GM18505 (cell line): ENCODE measurements around the gene E4F1.

Experiments
- ATAC-seq: cut with Tn5 transposase; IDR thresholded peaks from one replicate; pipeline ENCODE4 v1.9.1; 2021; ENCODE audit not compliant: unreplicated experiment
- POLR2A ChIP-seq: IDR thresholded peaks from 4 replicates; pipeline ENCODE4 v1.6.1; 2011; ENCODE audit warnings: borderline replicate concordance; ENCODE audit not compliant: insufficient read depth, insufficient read length; ENCODE audit errors: extremely low read depth

The E4F1 gene

GRCh38 chr16:2275476-2276367 lies 52.3 kb downstream of the E4F1 start:
- TF ChIP-seq POLR2A: no peak
- no peak for ATAC-seq

DNA sequence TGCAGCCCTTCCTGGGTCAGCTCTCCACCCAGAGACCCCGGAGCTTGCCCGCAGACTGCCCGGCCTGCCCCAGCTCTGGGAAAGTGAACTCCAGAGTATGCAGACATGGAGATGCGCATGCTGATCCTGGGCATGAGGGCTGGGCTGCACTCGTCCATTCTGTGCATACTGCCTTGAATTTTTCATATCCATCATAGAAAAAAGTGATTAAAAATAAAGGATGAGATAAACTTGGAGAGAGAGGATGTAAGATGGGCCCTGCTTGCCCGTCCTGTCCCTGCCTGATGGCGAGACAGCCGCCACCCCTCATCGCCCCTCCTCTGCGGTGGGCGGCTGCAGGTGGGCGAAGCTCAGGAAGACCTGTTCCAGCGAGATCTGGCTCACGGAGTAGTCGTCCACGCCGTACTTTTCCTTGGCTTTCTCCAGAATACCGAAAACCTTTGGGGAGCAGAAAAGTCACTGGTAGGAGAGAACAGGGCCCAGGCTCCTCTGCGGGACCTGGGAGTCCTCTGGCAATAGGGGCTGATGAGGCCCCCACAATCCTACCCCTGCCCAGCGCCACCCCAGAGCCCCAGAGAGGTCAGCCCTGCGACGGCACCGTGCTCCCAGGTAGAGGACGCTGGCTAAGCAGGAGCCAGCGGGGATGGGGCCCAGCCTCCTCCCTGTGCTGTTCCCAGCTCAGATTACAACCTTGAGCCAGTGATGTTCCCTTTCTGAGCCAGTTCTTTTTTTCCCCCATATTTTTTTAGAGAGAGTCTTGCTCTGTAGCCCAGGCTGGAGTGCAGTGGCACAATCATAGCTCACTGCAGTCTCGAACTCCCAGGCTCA lies 53.2 kb downstream of the E4F1 start:
- ATAC-seq: no peak
- TF ChIP-seq POLR2A: no peak

- no peak for ATAC-seq
- TF ChIP-seq POLR2A: no peak
These were observed 54.3 kb downstream of the E4F1 start for GRCh38 chr16:2277466-2278271.

DNA sequence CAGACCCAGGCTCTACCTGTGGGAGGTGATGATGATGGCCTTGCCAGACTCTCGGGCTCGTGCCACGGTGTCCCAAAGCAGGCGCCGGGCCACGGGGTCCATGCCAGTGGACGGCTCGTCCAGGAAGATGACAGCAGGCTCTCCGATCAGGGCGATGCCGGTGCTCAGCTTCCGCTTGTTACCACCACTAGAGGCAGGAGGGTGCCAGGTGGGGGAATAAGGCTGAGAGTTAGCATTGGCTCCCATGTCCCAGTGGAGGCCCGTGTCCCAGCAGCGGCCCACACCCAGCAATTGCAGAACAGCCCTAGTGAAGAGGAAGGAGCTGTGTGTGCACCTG lies 54.8 kb downstream of the E4F1 start:
- TF ChIP-seq POLR2A: no peak
- no peak for ATAC-seq

DNA sequence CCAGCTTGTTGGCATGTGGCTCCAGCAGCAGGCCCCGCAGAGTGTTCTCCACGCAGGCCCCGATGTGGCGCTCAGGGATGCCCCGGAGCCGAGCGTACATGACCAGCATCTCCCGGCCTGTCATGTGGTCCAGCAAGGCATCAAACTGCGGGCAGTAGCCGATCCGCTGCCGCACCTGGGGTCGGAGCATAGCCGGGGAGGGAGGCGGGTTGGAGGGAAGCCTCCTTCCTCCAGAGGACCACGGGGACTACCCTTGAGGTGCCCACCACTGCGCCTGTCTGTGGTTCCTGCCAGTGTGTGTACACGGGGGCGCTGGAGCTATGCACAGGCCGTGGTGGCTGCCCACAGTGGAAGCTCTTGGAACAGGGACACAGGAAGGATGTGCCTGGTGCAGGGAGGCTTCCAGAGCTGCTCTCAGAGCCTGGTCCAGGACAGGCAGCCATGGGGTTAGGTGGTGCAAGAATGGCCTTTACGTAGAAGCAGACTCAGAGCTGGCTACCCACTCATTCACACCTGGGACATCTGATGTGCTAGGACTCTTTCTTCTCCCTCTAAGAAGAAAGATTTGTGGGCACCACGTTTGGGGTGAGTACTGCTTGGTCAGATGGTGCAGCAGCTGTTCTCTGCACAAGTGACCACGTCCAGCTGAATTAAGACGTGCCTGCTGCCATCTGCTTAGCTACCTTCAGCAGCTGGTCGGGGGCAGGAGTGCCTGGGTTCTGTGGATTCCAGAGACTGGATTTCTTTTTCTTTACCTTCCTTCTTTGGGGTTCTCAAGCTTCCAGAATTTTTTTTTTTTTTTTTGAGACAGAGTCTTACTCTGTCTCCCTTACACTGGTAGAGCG lies 55.8 kb downstream of the E4F1 start:
- no peak for ATAC-seq
- TF ChIP-seq POLR2A: no peak

GRCh38 chr16:2280461-2280860 lies 57.1 kb downstream of the E4F1 start:
- no peak for TF ChIP-seq POLR2A
- ATAC-seq: no peak

DNA sequence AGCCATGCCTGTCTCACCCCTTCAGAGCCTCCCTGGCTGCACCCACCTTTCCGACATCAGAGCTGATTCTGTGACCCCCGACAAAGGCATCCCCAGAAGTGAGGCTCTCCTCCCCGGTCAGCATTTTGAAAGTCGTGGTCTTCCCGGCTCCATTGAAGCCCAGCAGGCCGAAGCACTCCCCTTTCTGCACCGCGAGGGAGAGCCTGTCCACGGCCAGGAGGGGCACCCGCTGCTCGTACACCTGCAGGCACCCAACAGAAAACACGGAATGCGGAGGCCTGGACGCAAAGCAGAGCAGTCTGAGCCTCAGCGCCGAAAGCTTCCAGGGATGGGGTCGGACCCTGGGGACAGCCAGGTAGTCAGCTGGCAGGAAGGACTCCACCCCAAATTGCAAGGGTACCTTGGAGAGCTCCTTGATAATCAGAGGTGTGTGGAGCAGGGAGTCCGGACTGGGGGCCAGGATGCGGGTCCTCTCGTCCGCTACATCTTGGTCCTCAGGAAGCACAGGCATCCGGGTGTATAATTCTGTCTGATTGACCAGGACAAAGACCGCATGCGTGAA lies 57.7 kb downstream of the E4F1 start:
- TF ChIP-seq POLR2A: no peak
- no peak for ATAC-seq

- TF ChIP-seq POLR2A: no peak
- no peak for ATAC-seq
These were observed 58.9 kb downstream of the E4F1 start for GRCh38 chr16:2282262-2282661.

DNA sequence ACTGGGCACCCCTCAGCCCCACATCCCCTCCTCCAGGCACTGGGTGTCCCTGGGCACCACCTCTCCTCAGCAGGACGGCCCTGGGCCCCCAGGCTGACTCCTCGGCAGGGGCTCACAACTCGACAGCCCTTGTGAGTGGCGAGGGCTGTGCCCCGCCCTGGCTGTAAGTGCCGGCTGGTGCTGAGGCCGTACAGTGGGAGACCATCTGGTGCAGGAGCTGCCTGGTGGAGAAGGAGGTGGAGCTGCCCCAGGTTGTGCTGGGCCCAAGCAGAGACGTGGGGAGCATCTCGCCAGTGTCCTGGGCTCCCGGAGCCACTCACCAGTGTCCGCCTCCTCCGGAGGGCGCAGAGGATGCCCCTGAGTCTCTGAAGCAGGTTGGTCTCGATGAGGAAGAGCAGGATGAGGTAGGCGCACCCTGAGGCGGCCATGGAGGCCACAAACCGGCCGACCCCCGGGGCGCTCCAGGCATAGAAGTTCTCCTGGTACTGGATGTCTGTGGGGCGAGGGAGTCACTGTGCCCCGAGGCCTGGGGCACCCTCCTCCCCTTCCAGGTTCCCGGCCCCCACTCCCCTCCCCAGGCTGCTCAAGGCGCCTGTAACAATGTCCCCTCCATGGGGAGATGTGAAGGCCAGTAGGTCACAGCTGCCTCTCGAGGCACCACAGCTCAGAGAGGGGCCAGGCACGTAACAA lies 59.6 kb downstream of the E4F1 start:
- ATAC-seq: no peak
- TF ChIP-seq POLR2A: no peak

DNA sequence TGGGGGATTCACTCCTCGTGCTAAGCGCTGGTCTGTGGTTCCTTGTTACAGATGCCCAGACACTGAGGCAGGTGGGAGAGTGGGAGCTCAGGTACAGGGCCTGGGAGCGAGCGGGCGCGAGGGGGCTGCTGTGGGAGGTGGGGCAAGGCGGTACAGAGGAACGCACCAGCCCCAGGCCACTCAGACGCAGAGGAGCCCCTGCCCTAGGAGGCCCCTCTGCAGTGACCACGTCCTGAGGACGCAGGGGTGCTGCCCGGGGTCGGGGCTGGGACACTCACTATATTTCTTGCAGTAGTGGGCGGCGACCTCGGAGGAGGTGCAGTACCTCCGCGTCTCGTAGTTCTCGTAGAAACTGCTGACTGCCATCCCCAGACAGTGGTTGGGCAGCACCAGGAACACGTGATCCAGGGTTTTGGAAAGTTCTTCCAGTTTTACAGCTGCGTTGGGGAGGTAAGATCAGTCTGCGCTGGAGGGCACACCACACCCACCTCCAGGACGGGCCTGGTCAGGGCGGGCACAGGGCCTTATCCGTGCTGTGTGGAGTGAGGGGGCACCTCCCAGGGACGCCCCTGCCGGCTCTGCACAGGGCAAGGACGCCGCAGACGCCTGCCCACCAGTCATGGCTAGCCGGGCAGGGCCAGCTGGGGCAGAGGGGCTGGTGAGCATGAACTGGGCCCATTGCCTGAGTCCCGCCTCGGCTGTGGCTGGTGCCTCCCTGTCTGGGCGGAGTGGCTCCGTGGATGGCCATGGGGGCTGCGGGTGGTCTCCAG lies 60.8 kb downstream of the E4F1 start:
- no peak for ATAC-seq
- no peak for TF ChIP-seq POLR2A
